Esophagus (tissue), 2 donors: ENCODE results near the gene MARCHF2. TPM values are rescaled to one million over a fixed set of nuclear protein-coding genes. Genes with fewer than 3 reads are reported as not detected.

Experiments used
- H3K27ac ChIP-seq, 2 donors: one replicate each; pipeline ENCODE4 v1.5.1; 2013; ENCODE audit warnings: low read depth in 2 of 2, mild to moderate bottlenecking in 2 of 2, inconsistent platforms in 1 of 2, low read length in 1 of 2, moderate library complexity in 1 of 2
- H3K27me3 ChIP-seq, 2 donors: one replicate each; pipeline ENCODE4 v1.6.1; 2013; ENCODE audit warnings: low read length in 2 of 2, control low read depth in 1 of 2, mild to moderate bottlenecking in 1 of 2; ENCODE audit not compliant: insufficient read depth in 2 of 2, control insufficient read depth in 1 of 2
- H3K36me3 ChIP-seq, 2 donors: one replicate each; pipeline ENCODE4 v1.6.1; 2013; ENCODE audit warnings: low read length in 1 of 2; ENCODE audit not compliant: control insufficient read depth in 2 of 2, insufficient read depth in 2 of 2
- H3K4me1 ChIP-seq, 2 donors: one replicate each; pipeline ENCODE4 v1.6.1; 2013; ENCODE audit warnings: low read length in 1 of 2; ENCODE audit not compliant: control insufficient read depth in 2 of 2, insufficient read depth in 2 of 2
- H3K4me3 ChIP-seq, 2 donors: one replicate each; pipeline ENCODE4 v1.5.1; 2013; ENCODE audit warnings: low read length in 2 of 2, mild to moderate bottlenecking in 2 of 2, low read depth in 1 of 2, moderate library complexity in 1 of 2
- H3K9me3 ChIP-seq, 2 donors: one replicate each; pipeline ENCODE4 v1.6.1; 2013; ENCODE audit warnings: mild to moderate bottlenecking in 2 of 2, low read depth in 1 of 2, low read length in 1 of 2, moderate library complexity in 1 of 2; ENCODE audit not compliant: control insufficient read depth in 2 of 2, insufficient read depth in 1 of 2
- WGBS, 2 donors: extraction: QIAGEN DNeasy Blood & Tissue Kit; methylation state at CpG; one replicate each; pipeline ENCODE4 v1.1.7; 2013; 5-methylcytosine and 5-hydroxymethylcytosine counted together
- polyA plus RNA-seq, 2 donors: library from polyadenylated mRNA; stranded (reverse); fragments of 200-250 nt; gene quantifications; one replicate each; pipeline ENCODE4 v1.2.3, GENCODE V29; 2013
- donor health status: healthy with polysubstance abuse.
- donor health status: Bipolar disorder and iron deficiency.

MARCHF2 gene
- polyA plus RNA-seq, 2 donors, result 22.0 to 29.0 TPM

- Histone ChIP-seq H3K36me3 (peaks cover 0 to 7% of the 10 kb centered on the region in 2 donors), H3K27ac (peak overlapping the region; percentile 27 to 34), H3K27me3 (no peaks in the 10 kb centered on the region), H3K4me1 (peaks cover 3 to 41% of the 10 kb centered on the region in 2 donors), H3K4me3 (no peak overlapping the region), H3K9me3 (no peaks in the 10 kb centered on the region)
- 80 to 83% methylated on average over 7 to 8 of the region's 8 CpGs for whole genome bisulfite sequencing, 2 donors
Observed at GRCh38 chr19:8393871-8394250, 19.2 kb upstream of the MARCHF2 start.

GRCh38 chr19:8395621-8396082 lies 17.5 kb upstream of the MARCHF2 start:
- Histone ChIP-seq H3K27ac (no peak overlapping the region), H3K9me3 (no peaks in the 10 kb centered on the region), H3K36me3 (peaks cover 0 to 19% of the 10 kb centered on the region in 2 donors), H3K4me1 (peaks cover 3 to 41% of the 10 kb centered on the region in 2 donors), H3K27me3 (no peaks in the 10 kb centered on the region), H3K4me3 (no peak overlapping the region)
- 78 to 81% methylated on average over 14 of the region's 14 CpGs for WGBS, 2 donors

GRCh38 chr19:8396185-8396562 lies 16.9 kb upstream of the MARCHF2 start:
- peaks cover 0 to 19% of the 10 kb centered on the region in 2 donors for H3K36me3 ChIP-seq
- WGBS, 2 donors, result 51 to 62% methylated on average over 7 of the region's 7 CpGs
- no peak overlapping the region for H3K4me3 ChIP-seq
- H3K4me1 ChIP-seq, result peaks cover 3 to 38% of the 10 kb centered on the region in 2 donors
- no peaks in the 10 kb centered on the region for H3K9me3 ChIP-seq
- H3K27ac ChIP-seq, result peak overlapping the region in 1 of 2 donors; percentile 42
- H3K27me3 ChIP-seq, result no peaks in the 10 kb centered on the region

GRCh38 chr19:8396563-8397203 lies 16.4 kb upstream of the MARCHF2 start:
- peaks cover 0 to 19% of the 10 kb centered on the region in 2 donors for H3K36me3 ChIP-seq
- H3K4me3 ChIP-seq, result no peak overlapping the region
- H3K27ac ChIP-seq, result peak overlapping the region in 1 of 2 donors; percentile 42
- H3K4me1 ChIP-seq, result peaks cover 3 to 32% of the 10 kb centered on the region in 2 donors
- no peaks in the 10 kb centered on the region for H3K9me3 ChIP-seq
- 37 to 45% methylated on average over 19 to 22 of the region's 22 CpGs for WGBS, 2 donors
- no peaks in the 10 kb centered on the region for H3K27me3 ChIP-seq

- Histone ChIP-seq H3K9me3 (no peaks in the 10 kb centered on the region), H3K36me3 (peaks cover 5 to 25% of the 10 kb centered on the region in 2 donors), H3K27ac (no peak overlapping the region), H3K4me1 (peaks cover 3 to 32% of the 10 kb centered on the region in 2 donors), H3K4me3 (no peak overlapping the region), H3K27me3 (no peaks in the 10 kb centered on the region)
- WGBS, 2 donors, result 32 to 39% methylated on average over 7 of the region's 7 CpGs
Observed at GRCh38 chr19:8397271-8397670, 15.8 kb upstream of the MARCHF2 start.

GRCh38 chr19:8397746-8398310 lies 15.3 kb upstream of the MARCHF2 start:
- Histone ChIP-seq H3K9me3 (no peaks in the 10 kb centered on the region), H3K4me1 (peaks cover 3 to 32% of the 10 kb centered on the region in 2 donors), H3K4me3 (no peak overlapping the region), H3K36me3 (peaks cover 6 to 27% of the 10 kb centered on the region in 2 donors), H3K27ac (no peak overlapping the region), H3K27me3 (no peaks in the 10 kb centered on the region)
- 70 to 73% methylated on average over 10 of the region's 10 CpGs for WGBS, 2 donors

- Histone ChIP-seq H3K4me1 (peaks cover 0 to 31% of the 10 kb centered on the region in 2 donors), H3K36me3 (peaks cover 11 to 32% of the 10 kb centered on the region in 2 donors), H3K4me3 (no peak overlapping the region), H3K27ac (no peak overlapping the region), H3K9me3 (no peaks in the 10 kb centered on the region), H3K27me3 (no peaks in the 10 kb centered on the region)
- WGBS, 2 donors, result 50 to 57% methylated on average over 9 of the region's 9 CpGs
Observed at GRCh38 chr19:8398311-8398771, 14.8 kb upstream of the MARCHF2 start.

- Histone ChIP-seq H3K4me1 (peaks cover 0 to 25% of the 10 kb centered on the region in 2 donors), H3K36me3 (peaks cover 14 to 39% of the 10 kb centered on the region in 2 donors), H3K27ac (no peak overlapping the region), H3K4me3 (no peak overlapping the region), H3K27me3 (no peaks in the 10 kb centered on the region), H3K9me3 (no peaks in the 10 kb centered on the region)
- 91 to 92% methylated on average over 34 of the region's 34 CpGs for WGBS, 2 donors
Observed at GRCh38 chr19:8399681-8400188, 13.4 kb upstream of the MARCHF2 start.

- peaks cover 17 to 44% of the 10 kb centered on the region in 2 donors for H3K36me3 ChIP-seq
- no peak overlapping the region for H3K4me3 ChIP-seq
- H3K4me1 ChIP-seq, result peaks cover 0 to 14% of the 10 kb centered on the region in 2 donors
- H3K9me3 ChIP-seq, result no peaks in the 10 kb centered on the region
- no peak overlapping the region for H3K27ac ChIP-seq
- 94% methylated on average over 21 of the region's 21 CpGs for WGBS, 2 donors
- H3K27me3 ChIP-seq, result no peaks in the 10 kb centered on the region
Observed at GRCh38 chr19:8401981-8402411, 11.1 kb upstream of the MARCHF2 start.
